Hematopoietic multipotent progenitor cell treated with erythropoietin and hydrocortisone succinate and interleukin-3 and kit ligand, for 17 days (in vitro differentiated cells): ENCODE results near the gene VOPP1.
A peak's percentile ranks its signal among the peaks of the same experiment; 100 is the strongest.
"Not testable (repeated sequence)": the region's sequence is repeated elsewhere in the genome, so short reads cannot be mapped to it uniquely, and the experiment has no call there.

Experiments used
- DNase-seq: peaks from one replicate; pipeline ENCODE4 v3.0.0-alpha.2; 2015; ENCODE audit warnings: low spot score

The VOPP1 gene

GRCh38 chr7:55572378-55573233 is at the start of gene VOPP1:
Gene VOPP1, minus strand, starts transcription at chr7:55572502. Its CDS starts 178 bp downstream, at chr7:55572324.
- peak; percentile 20 for DNase-seq

GRCh38 chr7:55618913-55619312 is 46.6 kb upstream of the VOPP1 start:
- no peak for DNase-seq

GRCh38 chr7:55614365-55615064 is 42.2 kb upstream of the VOPP1 start:
- DNase-seq = not testable (repeated sequence)

- DNase-seq = not testable (repeated sequence)
Observed at GRCh38 chr7:55609726-55610125, 37.4 kb upstream of the VOPP1 start.

GRCh38 chr7:55605661-55606060 is 33.4 kb upstream of the VOPP1 start:
- DNase-seq = not testable (repeated sequence)

GRCh38 chr7:55597944-55598499 is 25.7 kb upstream of the VOPP1 start:
- DNase-seq = not testable (repeated sequence)

GRCh38 chr7:55597214-55597739 is 25.0 kb upstream of the VOPP1 start:
- DNase-seq = not testable (repeated sequence)

GRCh38 chr7:55595511-55595910 is 23.2 kb upstream of the VOPP1 start:
- DNase-seq = no peak

GRCh38 chr7:55594870-55595269 is 22.6 kb upstream of the VOPP1 start:
- DNase-seq = no peak

- DNase-seq = no peak
Observed at GRCh38 chr7:55594414-55594813, 22.1 kb upstream of the VOPP1 start.

- DNase-seq = peak; percentile 64
Observed at GRCh38 chr7:55593515-55594318, 21.4 kb upstream of the VOPP1 start.

- DNase-seq = no peak
Observed at GRCh38 chr7:55593172-55593514, 20.8 kb upstream of the VOPP1 start.

GRCh38 chr7:55592492-55592891 is 20.2 kb upstream of the VOPP1 start:
- DNase-seq = no peak

- no peak for DNase-seq
Observed at GRCh38 chr7:55591282-55591931, 19.1 kb upstream of the VOPP1 start.

- DNase-seq = no peak
Observed at GRCh38 chr7:55590517-55591281, 18.4 kb upstream of the VOPP1 start.

- no peak for DNase-seq
Observed at GRCh38 chr7:55589905-55590304, 17.6 kb upstream of the VOPP1 start.

- DNase-seq = no peak
Observed at GRCh38 chr7:55588976-55589604, 16.8 kb upstream of the VOPP1 start.

GRCh38 chr7:55588379-55588699 is 16.0 kb upstream of the VOPP1 start:
- DNase-seq = no peak

- DNase-seq = no peak
Observed at GRCh38 chr7:55587687-55588378, 15.5 kb upstream of the VOPP1 start.

- not testable (repeated sequence) for DNase-seq
Observed at GRCh38 chr7:55582656-55583055, 10.4 kb upstream of the VOPP1 start.
